ENCODE data around the gene ZNF440. TPM values are rescaled to one million over a fixed set of nuclear protein-coding genes. Genes with fewer than 3 reads are reported as not detected.

Gene ZNF440
- total RNA-seq, 1 experiment from 2014 or later: 2.9 TPM

- DNase-seq (ENCODE audit: low read depth): no peak
Measured at GRCh38 chr19:11882606-11883005, 68.5 kb downstream of the ZNF440 start.

Other genes with a start within 250 kb of the ZNF440 start
- 0.45 and 0.97 TPM in 2 replicates for gene ACP5, start 236.6 kb upstream of the ZNF440 start, total RNA-seq (2014; rRNA removed; shearing (Covaris generic))
- gene ZNF627, start 216.8 kb upstream of the ZNF440 start, total RNA-seq (2014; rRNA removed; shearing (Covaris generic)): 15.4 and 23.0 TPM in 2 replicates
- 4.5 and 8.6 TPM in 2 replicates for gene ZNF823, start 75.3 kb upstream of the ZNF440 start, total RNA-seq (2014; rRNA removed; shearing (Covaris generic))
- 2.3 and 4.1 TPM in 2 replicates for gene ZNF441, start 47.3 kb upstream of the ZNF440 start, total RNA-seq (2014; rRNA removed; shearing (Covaris generic))
- gene ZNF491, start 15.8 kb upstream of the ZNF440 start, total RNA-seq (2014; rRNA removed; shearing (Covaris generic)): 0.23 and 5.3 TPM in 2 replicates
- 2.9 and 4.8 TPM in 2 replicates for gene ZNF439, start 34.5 kb downstream of the ZNF440 start, total RNA-seq (2014; rRNA removed; shearing (Covaris generic))
- 5.2 and 7.0 TPM in 2 replicates for gene ZNF69, start 73.5 kb downstream of the ZNF440 start, total RNA-seq (2014; rRNA removed; shearing (Covaris generic))
- gene ZNF700, start 110.8 kb downstream of the ZNF440 start, total RNA-seq (2014; rRNA removed; shearing (Covaris generic)): 5.7 and 8.7 TPM in 2 replicates
- gene ZNF763, start 150.8 kb downstream of the ZNF440 start, total RNA-seq (2014; rRNA removed; shearing (Covaris generic)): not detected in 2 replicates
- 3.3 and 9.7 TPM in 2 replicates for gene ZNF433, start 221.4 kb downstream of the ZNF440 start, total RNA-seq (2014; rRNA removed; shearing (Covaris generic))
- 0.57 TPM in 1 of 2 replicates, not detected in the other for gene ZNF878, start 238.7 kb downstream of the ZNF440 start, total RNA-seq (2014; rRNA removed; shearing (Covaris generic))

Data from Daoy (cell line).